ENCODE results near the gene TRPV3.

TRPV3 gene

GRCh38 chr17:3546997-3547396, 10.6 kb downstream of the TRPV3 start:
- DNase-seq (ENCODE audit: low read depth, low spot score): no peak

GRCh38 chr17:3546521-3546920, 11.1 kb downstream of the TRPV3 start:
- DNase-seq (ENCODE audit: low read depth, low spot score): no peak

GRCh38 chr17:3545151-3545550, 12.5 kb downstream of the TRPV3 start:
- no peak for DNase-seq (ENCODE audit: low read depth, low spot score)

- DNase-seq (ENCODE audit: low read depth, low spot score): no peak
Observed at GRCh38 chr17:3544365-3544764, 13.2 kb downstream of the TRPV3 start.

- no peak for DNase-seq (ENCODE audit: low read depth, low spot score)
Observed at GRCh38 chr17:3543453-3543852, 14.2 kb downstream of the TRPV3 start.

- no peak for DNase-seq (ENCODE audit: low read depth, low spot score)
Observed at GRCh38 chr17:3542410-3543088, 15.1 kb downstream of the TRPV3 start.

GRCh38 chr17:3539881-3540540, 17.6 kb downstream of the TRPV3 start:
- DNase-seq (ENCODE audit: low read depth, low spot score): no peak

GRCh38 chr17:3536716-3537115, 20.9 kb downstream of the TRPV3 start:
- no peak for DNase-seq (ENCODE audit: low read depth, low spot score)

- DNase-seq (ENCODE audit: low read depth, low spot score): peak; percentile 32
Observed at GRCh38 chr17:3535253-3535995, 22.2 kb downstream of the TRPV3 start.

- DNase-seq (ENCODE audit: low read depth, low spot score): no peak
Observed at GRCh38 chr17:3534881-3535252, 22.7 kb downstream of the TRPV3 start.

- DNase-seq (ENCODE audit: low read depth, low spot score): no peak
Observed at GRCh38 chr17:3533752-3534151, 23.9 kb downstream of the TRPV3 start.

- no peak for DNase-seq (ENCODE audit: low read depth, low spot score)
Observed at GRCh38 chr17:3532859-3533142, 24.8 kb downstream of the TRPV3 start.

- no peak for DNase-seq (ENCODE audit: low read depth, low spot score)
Observed at GRCh38 chr17:3532106-3532858, 25.3 kb downstream of the TRPV3 start.

- no peak for DNase-seq (ENCODE audit: low read depth, low spot score)
Observed at GRCh38 chr17:3531266-3532101, 26.1 kb downstream of the TRPV3 start.

GRCh38 chr17:3529817-3530741, 27.5 kb downstream of the TRPV3 start:
- DNase-seq (ENCODE audit: low read depth, low spot score): no peak

- DNase-seq (ENCODE audit: low read depth, low spot score): no peak
Observed at GRCh38 chr17:3528880-3529511, 28.6 kb downstream of the TRPV3 start.

GRCh38 chr17:3528403-3528851, 29.2 kb downstream of the TRPV3 start:
- no peak for DNase-seq (ENCODE audit: low read depth, low spot score)

GRCh38 chr17:3527896-3528295, 29.7 kb downstream of the TRPV3 start:
- DNase-seq (ENCODE audit: low read depth, low spot score): no peak

GRCh38 chr17:3527468-3527867, 30.1 kb downstream of the TRPV3 start:
- DNase-seq (ENCODE audit: low read depth, low spot score): no peak

- no peak for DNase-seq (ENCODE audit: low read depth, low spot score)
Observed at GRCh38 chr17:3526971-3527370, 30.6 kb downstream of the TRPV3 start.
